Stomach smooth muscle (tissue), 2 donors: ENCODE results near the gene TNIP2.

Source experiments
- H3K27ac ChIP-seq: one replicate; pipeline ENCODE4 v1.7.0; 2013; ENCODE audit warnings: mild to moderate bottlenecking, low read length, inconsistent platforms
- H3K27me3 ChIP-seq, 2 donors: one replicate each; pipeline ENCODE4 v1.7.0; 2013; ENCODE audit warnings: low read length in 2 of 2; ENCODE audit not compliant: insufficient read depth in 2 of 2, control insufficient read depth in 1 of 2
- H3K36me3 ChIP-seq, 2 donors: one replicate each; pipeline ENCODE4 v1.7.0; 2013; ENCODE audit warnings: low read length in 2 of 2; ENCODE audit not compliant: control insufficient read depth in 2 of 2, insufficient read depth in 2 of 2
- H3K4me1 ChIP-seq: one replicate; pipeline ENCODE4 v1.7.0; 2013; ENCODE audit warnings: low read length; ENCODE audit not compliant: control insufficient read depth, insufficient read depth
- H3K4me3 ChIP-seq, 2 donors: one replicate each; pipeline ENCODE4 v1.7.0; 2013; ENCODE audit warnings: low read length in 2 of 2
- H3K9ac ChIP-seq, 2 donors: one replicate each; pipeline ENCODE4 v1.7.0; 2013; ENCODE audit warnings: low read length in 2 of 2, mild to moderate bottlenecking in 1 of 2
- H3K9me3 ChIP-seq, 2 donors: one replicate each; pipeline ENCODE4 v1.7.0; 2013; ENCODE audit warnings: low read length in 2 of 2; ENCODE audit not compliant: control insufficient read depth in 2 of 2
- donor health status: healthy.
- donor health status: Pancreatic carcinoma.

The TNIP2 gene

DNA sequence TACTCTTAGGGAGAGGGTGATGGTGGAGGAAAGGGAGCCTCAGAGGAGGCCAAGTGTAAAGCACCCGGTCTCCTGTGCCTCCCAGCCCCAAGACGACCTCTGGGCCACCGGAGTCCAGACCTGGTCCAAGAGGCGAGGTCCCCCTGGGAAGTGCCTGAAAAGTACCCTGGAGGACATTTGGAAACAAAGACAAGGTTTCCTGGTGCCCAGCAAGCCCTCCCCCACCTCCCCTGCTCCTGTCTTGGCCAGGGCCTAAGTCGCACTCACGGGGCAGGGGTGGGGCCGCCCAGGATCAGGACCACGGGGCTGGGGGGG lies 36.2 kb upstream of the TNIP2 start:
- no peak overlapping the region for H3K4me3 ChIP-seq
- no peak overlapping the region for H3K9ac ChIP-seq
- no peak overlapping the region for H3K27ac ChIP-seq
- H3K4me1 ChIP-seq, result peaks cover 45% of the 10 kb centered on the region
- H3K9me3 ChIP-seq, result no peaks in the 10 kb centered on the region
- H3K36me3 ChIP-seq, result no peaks in the 10 kb centered on the region
- no peaks in the 10 kb centered on the region for H3K27me3 ChIP-seq

GRCh38 chr4:2791518-2792395 lies 35.6 kb upstream of the TNIP2 start:
- no peak overlapping the region for H3K4me3 ChIP-seq

DNA sequence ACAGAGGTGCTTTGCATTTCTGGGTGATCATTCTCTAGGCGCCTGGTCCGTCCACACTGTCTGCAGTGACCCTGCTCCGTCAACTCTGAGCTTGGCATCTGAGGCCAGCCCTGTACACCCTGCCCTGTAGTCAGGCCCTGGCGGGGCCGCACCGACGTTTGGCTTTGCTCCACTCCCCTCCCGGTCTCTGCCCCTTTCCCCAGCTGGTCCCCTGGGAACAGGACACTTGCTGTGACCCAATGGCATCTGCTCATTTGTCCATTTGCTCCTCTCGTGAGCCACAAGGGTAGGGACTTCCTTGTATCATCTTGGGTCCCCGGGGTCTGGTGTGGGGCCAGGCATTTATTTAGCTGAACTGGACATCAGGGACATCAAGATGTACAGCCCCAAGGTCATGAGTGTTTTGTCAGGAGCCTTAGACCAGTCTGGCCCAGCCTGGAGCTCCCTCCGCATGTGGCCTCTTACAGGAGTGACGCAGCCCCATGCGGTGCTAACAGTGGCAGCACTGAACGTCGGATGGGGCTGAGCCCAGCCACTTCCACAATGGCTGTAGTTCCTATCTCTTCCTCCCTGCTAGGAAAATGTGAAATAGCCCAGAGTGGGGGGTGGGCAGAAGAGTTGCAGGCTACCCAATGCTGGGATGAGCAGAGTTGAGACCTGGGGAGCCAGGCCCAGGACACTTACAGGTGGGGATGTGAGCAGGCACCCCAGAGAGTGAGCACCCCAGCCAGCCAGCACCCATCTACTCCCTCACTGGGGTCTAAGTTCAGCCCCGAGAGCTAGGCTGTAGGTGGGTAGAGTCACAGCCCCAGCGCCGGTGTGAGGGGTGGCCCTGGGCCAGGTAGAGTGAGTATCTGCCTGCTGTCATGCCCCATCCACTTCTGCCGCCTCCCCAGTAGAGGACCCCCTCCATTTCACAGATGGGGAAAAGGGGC lies 34.7 kb upstream of the TNIP2 start:
- no peaks in the 10 kb centered on the region for H3K9me3 ChIP-seq
- H3K27me3 ChIP-seq, result no peaks in the 10 kb centered on the region
- H3K36me3 ChIP-seq, result no peaks in the 10 kb centered on the region
- H3K4me1 ChIP-seq, result peaks cover 35% of the 10 kb centered on the region
- no peak overlapping the region for H3K4me3 ChIP-seq
- H3K9ac ChIP-seq, result no peak overlapping the region
- H3K27ac ChIP-seq, result no peak overlapping the region

More at GRCh38 chr4:2791518-2792395, 35.6 kb upstream of the TNIP2 start:
- no peaks in the 10 kb centered on the region for H3K9me3 ChIP-seq
- no peaks in the 10 kb centered on the region for H3K27me3 ChIP-seq
- H3K36me3 ChIP-seq, result no peaks in the 10 kb centered on the region
- no peak overlapping the region for H3K9ac ChIP-seq
- H3K27ac ChIP-seq, result no peak overlapping the region
- H3K4me1 ChIP-seq, result peaks cover 39% of the 10 kb centered on the region

DNA sequence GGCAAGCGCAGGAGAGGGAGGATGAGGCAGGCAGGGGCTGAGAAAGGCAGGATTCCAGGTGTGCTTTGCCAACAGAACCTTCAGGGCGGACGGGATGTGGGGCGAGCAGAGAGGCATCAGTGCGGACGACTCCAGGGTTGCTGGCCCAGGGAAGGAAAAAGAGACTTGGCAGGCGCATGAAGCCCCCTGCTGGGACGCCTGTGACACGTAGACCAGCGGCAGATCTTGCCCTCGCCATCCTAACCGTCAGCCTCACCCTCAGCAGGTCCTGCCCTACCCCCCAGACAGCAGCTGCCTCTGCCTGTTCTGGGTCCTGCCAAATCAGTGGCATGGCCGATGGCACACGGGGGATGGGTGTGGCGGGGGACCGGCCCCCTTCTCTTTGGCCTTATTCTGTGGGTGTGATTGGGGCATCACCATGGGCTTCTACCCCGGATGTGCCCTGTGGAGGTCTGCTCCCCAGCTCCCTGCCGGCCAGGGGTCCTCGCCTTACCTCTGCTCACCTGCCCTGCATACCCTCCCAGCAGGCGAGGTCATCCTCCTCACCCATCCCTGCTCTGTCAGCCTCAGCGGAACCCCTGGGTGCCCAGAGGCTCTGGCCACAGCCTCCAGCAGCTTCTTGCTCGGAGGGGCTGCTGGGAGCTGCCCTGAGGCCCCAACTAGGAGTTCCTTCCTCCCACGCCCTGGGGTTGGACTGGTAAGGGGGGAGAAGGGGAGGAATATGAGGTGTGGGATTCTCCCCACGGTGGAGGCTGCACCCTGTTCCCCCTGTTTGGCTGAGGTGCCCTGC lies 33.9 kb upstream of the TNIP2 start:
- Histone ChIP-seq H3K4me3 (no peak overlapping the region), H3K36me3 (no peaks in the 10 kb centered on the region), H3K4me1 (peaks cover 28% of the 10 kb centered on the region), H3K27ac (no peak overlapping the region), H3K27me3 (no peaks in the 10 kb centered on the region), H3K9ac (no peak overlapping the region), H3K9me3 (no peaks in the 10 kb centered on the region)

- H3K36me3 ChIP-seq, result no peaks in the 10 kb centered on the region
- H3K9ac ChIP-seq, result no peak overlapping the region
- H3K27me3 ChIP-seq, result no peaks in the 10 kb centered on the region
- H3K4me1 ChIP-seq, result peaks cover 22% of the 10 kb centered on the region
- no peak overlapping the region for H3K27ac ChIP-seq
- H3K9me3 ChIP-seq, result no peaks in the 10 kb centered on the region
- H3K4me3 ChIP-seq, result no peak overlapping the region
These were observed 33.2 kb upstream of the TNIP2 start for GRCh38 chr4:2789351-2789750.

- Histone ChIP-seq H3K9me3 (no peaks in the 10 kb centered on the region), H3K36me3 (no peaks in the 10 kb centered on the region), H3K27me3 (no peaks in the 10 kb centered on the region), H3K27ac (no peak overlapping the region), H3K9ac (no peak overlapping the region), H3K4me3 (no peak overlapping the region), H3K4me1 (peaks cover 15% of the 10 kb centered on the region)
These were observed 32.5 kb upstream of the TNIP2 start for GRCh38 chr4:2788532-2789103.

- Histone ChIP-seq H3K4me1 (peaks cover 12% of the 10 kb centered on the region), H3K27ac (no peak overlapping the region), H3K9ac (no peak overlapping the region)
These were observed 32.0 kb upstream of the TNIP2 start for GRCh38 chr4:2788101-2788500.

DNA sequence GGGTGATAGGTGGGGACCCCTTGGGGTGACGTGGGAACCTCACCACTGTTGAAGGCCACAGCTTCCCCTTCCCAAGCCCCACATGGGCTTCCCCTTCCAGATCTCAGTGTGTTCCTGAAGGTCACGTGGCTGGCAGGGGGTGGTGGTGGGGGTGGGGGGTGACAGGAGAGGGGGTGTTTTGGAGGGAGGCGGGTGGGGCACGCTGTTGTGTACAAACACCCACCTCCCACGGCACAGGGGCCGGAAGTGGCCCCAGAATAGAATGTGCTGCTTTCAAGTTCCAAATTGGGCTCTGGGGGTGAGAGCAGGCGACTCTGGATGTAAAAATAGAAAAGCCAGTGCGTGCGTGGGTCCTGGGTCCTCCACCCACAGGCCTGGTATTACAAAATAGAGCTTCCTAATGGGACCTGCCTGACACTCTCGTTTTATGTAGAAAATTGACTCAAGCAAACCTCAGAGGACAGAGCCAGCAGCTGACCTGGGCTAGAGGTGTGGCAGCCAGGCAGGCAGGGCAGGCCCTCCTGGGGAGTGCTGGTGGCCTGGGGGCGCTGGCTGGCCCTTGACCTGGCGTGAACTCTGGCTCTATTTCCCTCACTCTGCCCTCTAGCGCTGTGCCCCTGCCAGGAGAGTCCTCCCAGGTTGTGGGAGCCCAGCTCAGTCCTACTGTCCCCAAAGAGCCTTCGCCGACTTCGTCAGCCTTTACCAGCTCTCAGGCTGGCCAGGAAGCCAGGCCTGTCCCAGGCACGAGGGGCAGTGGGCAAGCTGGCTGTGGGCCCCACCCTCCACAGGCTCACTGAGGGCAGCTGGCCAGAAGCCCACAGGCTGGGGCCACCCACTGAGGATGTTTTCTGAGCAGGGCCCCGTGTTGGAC lies 31.3 kb upstream of the TNIP2 start:
- H3K27ac ChIP-seq, result peak overlapping the region; percentile 18
- no peak overlapping the region for H3K9ac ChIP-seq
- no peaks in the 10 kb centered on the region for H3K9me3 ChIP-seq
- no peaks in the 10 kb centered on the region for H3K27me3 ChIP-seq
- no peaks in the 10 kb centered on the region for H3K36me3 ChIP-seq
- peaks cover 9% of the 10 kb centered on the region for H3K4me1 ChIP-seq
- no peak overlapping the region for H3K4me3 ChIP-seq

More at GRCh38 chr4:2788101-2788500, 32.0 kb upstream of the TNIP2 start:
- Histone ChIP-seq H3K27me3 (no peaks in the 10 kb centered on the region), H3K9me3 (no peaks in the 10 kb centered on the region), H3K4me3 (no peak overlapping the region), H3K36me3 (no peaks in the 10 kb centered on the region)

DNA sequence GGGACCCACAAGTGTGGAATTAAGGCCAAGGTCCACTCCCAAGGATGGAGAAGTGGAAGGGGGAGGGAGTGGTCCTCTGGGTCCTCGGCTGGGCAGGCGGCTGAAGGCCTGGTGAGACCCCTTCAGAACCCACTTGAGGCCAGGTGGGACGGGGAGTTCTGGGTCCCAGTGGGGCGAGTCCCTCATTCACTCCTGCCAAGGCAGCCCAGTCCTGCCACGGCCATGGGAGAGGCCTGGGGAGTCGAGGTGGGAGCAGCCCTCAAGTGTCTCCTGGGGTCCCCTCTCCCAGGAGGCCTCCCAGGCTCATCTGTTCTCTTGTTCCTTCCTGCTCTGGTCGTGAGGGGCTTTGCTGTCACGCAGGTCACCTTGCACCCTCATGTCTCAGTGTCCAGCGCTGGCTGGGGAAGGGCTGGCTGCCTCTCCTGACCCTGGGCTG lies 30.7 kb upstream of the TNIP2 start:
- H3K4me1 ChIP-seq, result peaks cover 7% of the 10 kb centered on the region
- no peak overlapping the region for H3K4me3 ChIP-seq
- no peak overlapping the region for H3K27ac ChIP-seq
- no peaks in the 10 kb centered on the region for H3K36me3 ChIP-seq
- no peak overlapping the region for H3K9ac ChIP-seq
- no peaks in the 10 kb centered on the region for H3K9me3 ChIP-seq
- no peaks in the 10 kb centered on the region for H3K27me3 ChIP-seq
